ENCODE measurements around the gene C1orf94.

GRCh38 chr1:34266127-34266951 lies 89.6 kb downstream of the C1orf94 start:
- TF ChIP-seq CTCF (IDR thresholded peaks at IDR 0.05) (no peak), POLR2A (IDR thresholded peaks at IDR 0.05) (no peak), POLR2AphosphoS5 (IDR thresholded peaks at IDR 0.05) (no peak), EP300 (IDR thresholded peaks at IDR 0.05) (no peak)
